PFSK-1 (cell line): ENCODE results near the gene CEP63.

Experiments used
- FOXP2 ChIP-seq: optimal IDR thresholded peaks from 2 replicates; pipeline ENCODE3; 2011; ENCODE audit warnings: borderline replicate concordance, control low read depth, inconsistent platforms; ENCODE audit not compliant: insufficient read depth; ENCODE audit errors: extremely low read length, extremely low read depth
- POLR2AphosphoS5 ChIP-seq: IDR thresholded peaks from 2 replicates; pipeline ENCODE4 v1.6.1; 2012; ENCODE audit warnings: low read depth, mild to moderate bottlenecking, control low read depth, low read length, moderate library complexity
- SIN3A ChIP-seq: IDR thresholded peaks from 2 replicates; pipeline ENCODE4 v1.6.1; 2012; ENCODE audit warnings: mild to moderate bottlenecking, low read length, moderate library complexity, borderline replicate concordance; ENCODE audit not compliant: insufficient read depth
- TAF1 ChIP-seq: IDR thresholded peaks from 2 replicates; pipeline ENCODE4 v1.6.1; 2012; ENCODE audit warnings: low read length, control low read depth, borderline replicate concordance; ENCODE audit not compliant: insufficient read depth
- TF ChIP-seq, protein P1 (sequence below), 2 experiments: IDR thresholded peaks; 2 replicates each; pipeline versions ENCODE4 v1.6.1 to v1.8.0; 2011 to 2012; ENCODE audit warnings: low read depth in 2 of 2, low read length in 2 of 2, control low read depth in 1 of 2, inconsistent platforms in 1 of 2, mild to moderate bottlenecking in 1 of 2, moderate library complexity in 1 of 2; ENCODE audit not compliant: insufficient read depth in 1 of 2

Gene CEP63

DNA sequence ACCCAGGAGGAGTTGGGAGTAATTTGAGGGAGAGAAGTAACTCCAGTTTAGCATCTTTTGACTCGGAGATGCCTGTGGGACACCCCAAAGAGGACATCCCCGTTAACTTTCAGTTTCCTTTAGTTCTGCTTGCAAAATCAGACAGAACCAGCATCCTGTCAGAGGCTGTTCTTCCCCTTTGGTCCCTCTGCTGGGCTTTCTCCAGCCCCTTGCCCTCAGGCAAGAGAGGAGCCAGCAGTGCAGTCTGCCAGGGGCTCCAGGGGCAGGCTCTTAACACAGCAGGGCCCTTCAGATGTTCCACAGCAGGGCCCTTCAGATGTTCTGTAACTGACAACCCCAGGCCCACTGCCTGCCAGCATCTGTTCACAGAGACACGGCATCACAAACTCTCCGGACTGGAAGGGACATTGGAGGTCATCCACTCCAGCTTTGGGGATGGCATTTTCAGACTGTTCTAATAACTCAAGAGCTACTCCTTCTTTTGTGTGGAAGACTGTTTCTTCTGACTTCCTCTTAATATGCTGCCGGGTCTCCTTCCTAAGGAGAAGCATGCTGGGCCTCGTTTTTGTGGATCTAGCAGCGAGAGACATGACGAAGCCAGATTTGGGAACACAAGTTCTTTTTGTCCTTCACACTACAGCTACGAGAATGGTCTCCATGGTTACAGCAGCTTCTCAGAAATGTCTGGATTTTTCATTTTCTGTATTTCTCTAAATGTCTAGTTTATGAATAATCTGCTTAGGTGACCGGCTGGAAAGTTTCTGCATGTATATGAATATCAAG, 113.1 kb downstream of the CEP63 start:
- TF ChIP-seq FOXP2 (no peak), POLR2AphosphoS5 (no peak), TAF1 (no peak), SIN3A (no peak)
- TF ChIP-seq, protein P1, sequence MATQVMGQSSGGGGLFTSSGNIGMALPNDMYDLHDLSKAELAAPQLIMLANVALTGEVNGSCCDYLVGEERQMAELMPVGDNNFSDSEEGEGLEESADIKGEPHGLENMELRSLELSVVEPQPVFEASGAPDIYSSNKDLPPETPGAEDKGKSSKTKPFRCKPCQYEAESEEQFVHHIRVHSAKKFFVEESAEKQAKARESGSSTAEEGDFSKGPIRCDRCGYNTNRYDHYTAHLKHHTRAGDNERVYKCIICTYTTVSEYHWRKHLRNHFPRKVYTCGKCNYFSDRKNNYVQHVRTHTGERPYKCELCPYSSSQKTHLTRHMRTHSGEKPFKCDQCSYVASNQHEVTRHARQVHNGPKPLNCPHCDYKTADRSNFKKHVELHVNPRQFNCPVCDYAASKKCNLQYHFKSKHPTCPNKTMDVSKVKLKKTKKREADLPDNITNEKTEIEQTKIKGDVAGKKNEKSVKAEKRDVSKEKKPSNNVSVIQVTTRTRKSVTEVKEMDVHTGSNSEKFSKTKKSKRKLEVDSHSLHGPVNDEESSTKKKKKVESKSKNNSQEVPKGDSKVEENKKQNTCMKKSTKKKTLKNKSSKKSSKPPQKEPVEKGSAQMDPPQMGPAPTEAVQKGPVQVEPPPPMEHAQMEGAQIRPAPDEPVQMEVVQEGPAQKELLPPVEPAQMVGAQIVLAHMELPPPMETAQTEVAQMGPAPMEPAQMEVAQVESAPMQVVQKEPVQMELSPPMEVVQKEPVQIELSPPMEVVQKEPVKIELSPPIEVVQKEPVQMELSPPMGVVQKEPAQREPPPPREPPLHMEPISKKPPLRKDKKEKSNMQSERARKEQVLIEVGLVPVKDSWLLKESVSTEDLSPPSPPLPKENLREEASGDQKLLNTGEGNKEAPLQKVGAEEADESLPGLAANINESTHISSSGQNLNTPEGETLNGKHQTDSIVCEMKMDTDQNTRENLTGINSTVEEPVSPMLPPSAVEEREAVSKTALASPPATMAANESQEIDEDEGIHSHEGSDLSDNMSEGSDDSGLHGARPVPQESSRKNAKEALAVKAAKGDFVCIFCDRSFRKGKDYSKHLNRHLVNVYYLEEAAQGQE (IDR thresholded peaks at IDR 0.05; ENCODE audit: insufficient read depth in 1 of 2, low read depth in 2 of 2, low read length in 2 of 2): no peak

DNA sequence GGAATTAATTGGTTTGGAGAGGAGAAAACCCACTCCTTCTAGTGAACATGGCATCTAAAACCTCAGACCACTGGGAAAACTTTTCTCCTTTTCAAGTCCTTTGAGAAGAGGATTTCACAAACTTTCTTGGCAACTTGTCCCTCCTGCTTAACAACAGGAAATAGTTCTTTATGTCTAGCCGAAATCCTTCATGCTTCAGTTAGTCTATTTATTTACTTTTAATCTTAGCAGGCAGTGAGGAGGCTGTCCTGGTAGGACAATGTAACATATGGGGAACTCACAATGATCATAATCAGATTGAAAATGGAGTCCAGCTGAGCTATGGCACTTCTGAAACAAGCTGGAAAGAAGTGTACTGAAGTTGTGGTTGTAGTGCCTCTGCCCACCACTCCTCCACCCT, 114.3 kb downstream of the CEP63 start:
- TF ChIP-seq SIN3A (no peak), TAF1 (no peak), FOXP2 (no peak), POLR2AphosphoS5 (no peak)
- TF ChIP-seq, protein P1 (IDR thresholded peaks at IDR 0.05; ENCODE audit: insufficient read depth in 1 of 2, low read depth in 2 of 2, low read length in 2 of 2): no peak

DNA sequence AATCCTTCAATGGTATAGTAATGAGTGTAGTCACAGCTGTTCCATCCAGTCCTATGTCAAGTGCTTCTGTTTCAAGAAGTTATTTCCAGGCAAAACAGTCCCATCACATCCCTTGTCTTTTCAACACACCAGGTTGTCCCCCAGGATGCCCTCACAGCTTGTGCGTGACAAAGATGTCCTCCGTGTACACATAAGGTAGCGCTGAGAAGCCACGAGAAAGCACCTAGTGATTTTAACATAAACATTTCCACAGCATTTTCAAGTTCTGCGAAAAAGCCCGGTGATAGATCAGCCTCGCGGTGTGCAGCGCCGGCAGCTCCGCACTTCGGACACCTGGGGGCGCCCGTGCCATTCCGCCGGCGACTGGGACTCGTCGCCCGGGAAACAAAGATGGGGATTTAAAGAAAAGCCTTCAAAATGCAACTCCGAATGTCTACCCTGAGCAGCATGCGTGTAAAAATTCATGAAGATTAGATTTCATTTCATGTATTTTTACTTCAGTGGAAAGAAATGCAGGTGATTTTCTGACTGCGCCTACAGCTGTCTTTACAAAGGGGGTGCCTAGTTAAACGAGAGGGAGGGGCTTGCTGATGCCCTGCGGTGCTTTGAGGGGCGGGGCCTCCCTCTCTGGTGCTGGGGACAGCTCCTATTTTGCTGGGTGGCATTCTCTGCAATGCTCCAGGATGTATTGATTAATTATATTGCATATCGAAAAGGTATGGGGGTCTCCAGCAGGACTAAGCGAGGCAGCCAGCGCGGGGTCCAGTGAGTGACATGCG, 115.0 kb downstream of the CEP63 start:
- no peak for TF ChIP-seq TAF1
- TF ChIP-seq, protein P1 (IDR thresholded peaks at IDR 0.05; ENCODE audit: insufficient read depth in 1 of 2, low read depth in 2 of 2, low read length in 2 of 2): peak in 1 of 2 experiments; percentile 49; a peak in 1 of 4 replicates

DNA sequence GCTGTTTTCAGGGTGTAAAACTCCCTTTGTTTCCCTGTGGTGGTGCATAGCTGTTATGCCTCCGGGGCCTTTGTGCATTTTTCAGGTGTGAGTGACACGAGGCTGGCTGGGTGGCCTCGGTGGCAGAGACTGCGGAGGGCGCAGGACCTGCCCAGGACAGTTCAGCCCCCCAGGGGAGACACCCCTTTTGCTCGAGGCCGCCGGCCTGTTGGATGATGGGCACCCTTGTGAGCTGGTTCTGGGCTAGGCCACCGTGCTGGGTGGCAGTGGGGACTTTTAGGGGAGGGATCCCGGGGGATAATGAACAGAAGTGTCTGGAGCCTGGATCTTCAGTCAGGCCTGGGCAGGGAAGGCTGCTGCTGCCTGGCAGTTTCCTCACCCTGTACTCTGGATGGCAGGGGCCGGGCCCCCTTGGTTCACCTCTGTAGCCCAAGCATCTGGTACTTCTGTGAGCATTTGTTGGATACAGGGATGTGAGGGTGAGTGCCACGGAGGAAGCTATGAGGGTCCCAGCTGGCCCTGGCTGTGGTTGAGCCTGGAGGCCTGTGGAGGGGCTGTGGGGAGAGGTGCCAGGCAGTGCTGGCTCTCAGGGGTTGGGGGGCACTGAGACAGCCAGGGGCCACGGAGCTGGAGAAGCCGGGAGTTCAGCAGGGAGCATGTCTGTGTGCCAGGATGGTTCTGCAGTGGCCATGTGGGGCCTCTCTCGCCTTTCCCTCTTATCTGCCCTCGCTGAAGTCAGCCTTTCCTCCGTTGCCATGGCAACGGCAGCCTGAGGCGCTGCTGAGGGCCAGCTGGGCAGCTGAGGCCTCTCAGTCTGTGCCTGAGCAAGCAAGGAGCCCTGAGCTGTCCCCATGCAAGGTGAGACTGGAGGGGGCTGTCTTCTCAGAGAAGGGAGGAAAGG, 115.9 kb downstream of the CEP63 start:
- TF ChIP-seq FOXP2 (no peak), SIN3A (no peak), TAF1 (no peak), POLR2AphosphoS5 (no peak)
- TF ChIP-seq, protein P1 (IDR thresholded peaks at IDR 0.05; ENCODE audit: insufficient read depth in 1 of 2, low read depth in 2 of 2, low read length in 2 of 2): no peak
